Tibial artery (tissue), 4 donors: Measurements from ENCODE around the gene HRH3.

Experiments
- DNase-seq, 2 donors: peaks; one replicate each; pipeline ENCODE4 v3.0.0-alpha.2; 2019
- H3K27ac ChIP-seq, 2 donors: fragments of 200-600 bp; sonication (generic) in 1 of 2; 1 replicate in 1 of 2; 2 replicates in 1 of 2; pipeline ENCODE4 v1.5.1; 2018 to 2019; ENCODE audit warnings: mild to moderate bottlenecking in 1 of 2
- H3K27me3 ChIP-seq, 2 donors: fragments of 200-600 bp; sonication (generic) in 1 of 2; one replicate each; pipeline versions ENCODE4 v1.5.1 to v1.6.0; 2016 to 2019
- H3K36me3 ChIP-seq, 3 donors: fragments of 200-600 bp; sonication (generic) in 2 of 3; one replicate each; pipeline ENCODE4 v1.5.1; 2016 to 2019; ENCODE audit warnings: mild to moderate bottlenecking in 2 of 3
- H3K4me1 ChIP-seq, 4 donors: fragments of 200-600 bp; sonication (generic) in 2 of 4; 1 replicate in 3 of 4; 2 replicates in 1 of 4; pipeline ENCODE4 v1.5.1; 2016 to 2019
- H3K4me3 ChIP-seq, 2 donors: fragments of 200-600 bp; sonication (generic) in 1 of 2; 1 replicate in 1 of 2; 2 replicates in 1 of 2; pipeline ENCODE4 v1.5.1; 2018 to 2019; ENCODE audit warnings: mild to moderate bottlenecking in 2 of 2
- H3K9me3 ChIP-seq, 3 donors: fragments of 200-600 bp; sonication (generic) in 1 of 3; one replicate each; pipeline ENCODE4 v1.5.1; 2016 to 2019
- CTCF ChIP-seq, 2 experiments: fragments of 200-600 bp in 1 of 2; fragments of 450-650 bp in 1 of 2; IDR thresholded peaks; one replicate each; pipeline ENCODE4 v1.5.1; 2017 to 2019; ENCODE audit warnings: antibody characterized with exemption in 2 of 2, mild to moderate bottlenecking in 1 of 2, moderate library complexity in 1 of 2
- intact Hi-C: fragments of 100-400 bp; cut with DNase I; formaldehyde crosslinking; loops from one replicate; pipeline ENCODE4 v1.15.0; 2023; ENCODE audit warnings: low total_unique reads

HRH3 gene

GRCh38 chr20:62197801-62198200 lies 22.3 kb downstream of the HRH3 start:
- intact Hi-C loops: loop anchor here (1.0 kb wide), 1 partner anchor 22 kb away; no protein-coding TSS in a partner anchor
- no peak for DNase-seq
- TF ChIP-seq CTCF (IDR thresholded peaks at IDR 0.05): no peak
- Histone ChIP-seq H3K36me3 (peaks cover 70 to 92% (median 74%) of the 10 kb centered on the region in 3 donors), H3K4me1 (no peaks in the 10 kb centered on the region), H3K27ac (no peak overlapping the region), H3K27me3 (no peaks in the 10 kb centered on the region), H3K4me3 (no peak overlapping the region), H3K9me3 (no peaks in the 10 kb centered on the region)

DNA sequence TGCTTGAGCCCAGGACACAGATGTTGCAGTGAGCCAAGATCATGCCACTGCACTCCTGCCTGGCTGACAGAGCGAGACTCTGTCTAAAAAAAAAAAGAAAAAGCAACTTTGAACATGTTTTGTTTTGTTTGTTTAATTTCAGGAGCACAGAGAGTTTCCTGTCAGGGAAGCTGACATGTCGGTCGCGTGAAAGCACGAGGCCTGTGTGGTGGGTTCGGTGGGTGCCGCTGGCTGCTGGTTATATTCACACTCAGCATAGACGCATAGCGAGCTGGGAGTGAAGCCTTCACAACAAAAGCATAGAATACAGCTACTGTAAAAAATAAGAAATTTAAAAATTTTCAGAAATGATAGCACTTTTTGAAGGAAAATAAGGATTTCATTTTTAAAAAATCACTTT lies 22.8 kb downstream of the HRH3 start:
- no peaks in the 10 kb centered on the region for H3K9me3 ChIP-seq
- no peak overlapping the region for H3K4me3 ChIP-seq
- H3K4me1 ChIP-seq: no peaks in the 10 kb centered on the region
- no peak overlapping the region for H3K27ac ChIP-seq
- no peaks in the 10 kb centered on the region for H3K27me3 ChIP-seq
- intact Hi-C loops: loop anchor here (1.0 kb wide), 1 partner anchor 21 kb away; no protein-coding TSS in a partner anchor
- DNase-seq: no peak
- H3K36me3 ChIP-seq: peaks cover 65 to 90% (median 70%) of the 10 kb centered on the region in 3 donors
- TF ChIP-seq CTCF (IDR thresholded peaks at IDR 0.05): no peak

DNA sequence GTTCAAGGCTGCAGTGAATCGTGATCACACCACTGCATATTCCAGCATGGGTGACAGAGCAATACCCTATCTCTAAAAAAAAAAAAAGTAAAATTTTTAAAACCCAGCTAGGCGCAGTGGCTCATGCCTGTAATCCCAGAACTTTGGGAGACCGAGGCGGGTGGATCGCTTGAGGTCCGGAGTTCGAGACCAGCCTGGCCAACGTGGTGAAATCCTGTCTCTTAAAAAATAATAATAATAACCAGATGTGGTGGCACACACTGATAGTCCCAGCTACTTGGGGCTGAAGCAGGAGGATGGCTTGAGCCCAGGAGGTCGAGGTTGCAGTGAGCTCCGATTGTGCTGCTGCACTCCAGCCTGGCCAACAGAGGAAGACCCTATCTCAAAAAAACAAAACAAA lies 23.8 kb downstream of the HRH3 start:
- H3K27ac ChIP-seq: no peak overlapping the region
- H3K36me3 ChIP-seq: peaks cover 55 to 90% (median 59%) of the 10 kb centered on the region in 3 donors
- TF ChIP-seq CTCF (IDR thresholded peaks at IDR 0.05): no peak
- no peaks in the 10 kb centered on the region for H3K9me3 ChIP-seq
- intact Hi-C loops: no loop called here
- H3K4me3 ChIP-seq: no peak overlapping the region
- H3K4me1 ChIP-seq: no peaks in the 10 kb centered on the region
- no peak for DNase-seq
- H3K27me3 ChIP-seq: no peaks in the 10 kb centered on the region

DNA sequence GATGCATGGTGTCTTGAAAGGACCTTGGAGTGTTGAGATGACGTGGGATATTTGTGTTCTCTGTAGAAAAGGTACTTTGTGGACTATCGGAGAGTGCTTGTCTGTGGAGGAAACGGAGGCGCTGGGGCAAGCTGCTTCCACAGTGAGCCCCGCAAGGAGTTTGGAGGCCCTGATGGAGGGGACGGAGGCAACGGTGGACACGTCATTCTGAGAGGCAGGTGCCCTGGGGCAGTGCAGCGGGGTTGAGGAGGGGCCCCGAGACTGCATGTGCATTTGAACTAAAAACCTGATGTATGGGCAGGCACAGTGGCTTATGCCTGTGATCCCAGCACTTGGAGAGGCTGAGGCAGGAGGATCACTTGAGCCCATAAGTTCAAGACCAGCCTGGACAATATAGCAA lies 24.3 kb downstream of the HRH3 start:
- H3K4me1 ChIP-seq: no peaks in the 10 kb centered on the region
- no peak overlapping the region for H3K4me3 ChIP-seq
- intact Hi-C loops: no loop called here
- H3K9me3 ChIP-seq: no peaks in the 10 kb centered on the region
- no peak overlapping the region for H3K27ac ChIP-seq
- H3K27me3 ChIP-seq: no peaks in the 10 kb centered on the region
- TF ChIP-seq CTCF (IDR thresholded peaks at IDR 0.05): no peak
- no peak for DNase-seq
- peaks cover 49 to 90% (median 58%) of the 10 kb centered on the region in 3 donors for H3K36me3 ChIP-seq

GRCh38 chr20:62195075-62195405 lies 25.0 kb downstream of the HRH3 start:
- DNase-seq: no peak
- H3K27me3 ChIP-seq: no peaks in the 10 kb centered on the region
- no peaks in the 10 kb centered on the region for H3K9me3 ChIP-seq
- peaks cover 42 to 90% (median 58%) of the 10 kb centered on the region in 3 donors for H3K36me3 ChIP-seq
- H3K4me3 ChIP-seq: no peak overlapping the region
- intact Hi-C loops: no loop called here
- no peaks in the 10 kb centered on the region for H3K4me1 ChIP-seq
- no peak for TF ChIP-seq CTCF (IDR thresholded peaks at IDR 0.05)
- no peak overlapping the region for H3K27ac ChIP-seq
